ENCODE measurements around the gene ABCA2.

ABCA2 gene

GRCh38 chr9:136992819-136993369 lies 35.1 kb downstream of the ABCA2 start:
- TF ChIP-seq, protein P1, sequence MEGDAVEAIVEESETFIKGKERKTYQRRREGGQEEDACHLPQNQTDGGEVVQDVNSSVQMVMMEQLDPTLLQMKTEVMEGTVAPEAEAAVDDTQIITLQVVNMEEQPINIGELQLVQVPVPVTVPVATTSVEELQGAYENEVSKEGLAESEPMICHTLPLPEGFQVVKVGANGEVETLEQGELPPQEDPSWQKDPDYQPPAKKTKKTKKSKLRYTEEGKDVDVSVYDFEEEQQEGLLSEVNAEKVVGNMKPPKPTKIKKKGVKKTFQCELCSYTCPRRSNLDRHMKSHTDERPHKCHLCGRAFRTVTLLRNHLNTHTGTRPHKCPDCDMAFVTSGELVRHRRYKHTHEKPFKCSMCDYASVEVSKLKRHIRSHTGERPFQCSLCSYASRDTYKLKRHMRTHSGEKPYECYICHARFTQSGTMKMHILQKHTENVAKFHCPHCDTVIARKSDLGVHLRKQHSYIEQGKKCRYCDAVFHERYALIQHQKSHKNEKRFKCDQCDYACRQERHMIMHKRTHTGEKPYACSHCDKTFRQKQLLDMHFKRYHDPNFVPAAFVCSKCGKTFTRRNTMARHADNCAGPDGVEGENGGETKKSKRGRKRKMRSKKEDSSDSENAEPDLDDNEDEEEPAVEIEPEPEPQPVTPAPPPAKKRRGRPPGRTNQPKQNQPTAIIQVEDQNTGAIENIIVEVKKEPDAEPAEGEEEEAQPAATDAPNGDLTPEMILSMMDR (IDR thresholded peaks at IDR 0.05; ENCODE audit: control extremely low read depth, extremely low read depth, low read depth, missing control alignments), result no peak
- no peak for DNase-seq (ENCODE audit: extremely low spot score)
- POLR2A ChIA-PET, result interaction anchor here (0.6 to 1.1 kb wide), 3 partner anchors 8 to 249 kb away, joined by 3 to 4 read pairs (median 3); no protein-coding TSS in a partner anchor
- CTCF ChIA-PET, result interaction anchor here (0.9 to 3.5 kb wide), 11 partner anchors 11 to 244 kb away, joined by 3 to 18 read pairs (median 3); partner anchors contain the start of genes ABCA2, AJM1 and NPDC1

GRCh38 chr9:136991993-136992818 lies 35.8 kb downstream of the ABCA2 start, which contains the start of gene PAXX:
PAXX (plus strand) TSS chr9:136992422; CDS start chr9:136992444, 22 bp downstream.
- TF ChIP-seq, protein P1 (IDR thresholded peaks at IDR 0.05; ENCODE audit: control extremely low read depth, extremely low read depth, low read depth, missing control alignments), result no peak
- DNase-seq (ENCODE audit: extremely low spot score), result peak; percentile 99
- ChIA-PET CTCF (interaction anchor here (1.0 to 3.5 kb wide), 9 partner anchors 10 to 244 kb away, joined by 3 to 18 read pairs (median 4); partner anchors contain the start of genes ABCA2, AJM1 and NPDC1), POLR2A (interaction anchor here (0.6 to 1.0 kb wide), 5 partner anchors 9 to 642 kb away, joined by 3 to 5 read pairs (median 4); no protein-coding TSS in a partner anchor)

GRCh38 chr9:136990242-136990911 lies 37.7 kb downstream of the ABCA2 start:
- TF ChIP-seq, protein P1 (IDR thresholded peaks at IDR 0.05; ENCODE audit: control extremely low read depth, extremely low read depth, low read depth, missing control alignments), result no peak
- POLR2A ChIA-PET, result no interaction called here
- CTCF ChIA-PET, result interaction anchor here (1.0 to 3.5 kb wide), 3 partner anchors 39 to 56 kb away, joined by 3 to 16 read pairs (median 7); partner anchors contain the start of gene NPDC1

GRCh38 chr9:136988872-136989271 lies 39.2 kb downstream of the ABCA2 start:
- ChIA-PET POLR2A (no interaction called here), CTCF (interaction anchor here (1.2 to 2.4 kb wide), 7 partner anchors 11 to 75 kb away, joined by 3 to 9 read pairs (median 6); partner anchors contain the start of gene NPDC1)
- TF ChIP-seq, protein P1 (IDR thresholded peaks at IDR 0.05; ENCODE audit: control extremely low read depth, extremely low read depth, low read depth, missing control alignments), result no peak
- DNase-seq (ENCODE audit: extremely low spot score), result no peak

More at GRCh38 chr9:136990242-136990911, 37.7 kb downstream of the ABCA2 start:
- DNase-seq (ENCODE audit: extremely low spot score), result no peak

- ChIA-PET CTCF (interaction anchor here (1.2 to 1.3 kb wide), 2 partner anchors 43 to 50 kb away, joined by 3 to 5 read pairs; no protein-coding TSS in a partner anchor), POLR2A (no interaction called here)
- no peak for DNase-seq (ENCODE audit: extremely low spot score)
- TF ChIP-seq, protein P1 (IDR thresholded peaks at IDR 0.05; ENCODE audit: control extremely low read depth, extremely low read depth, low read depth, missing control alignments), result no peak
Measured at GRCh38 chr9:136985853-136986252, 42.2 kb downstream of the ABCA2 start.
